CD4-positive, alpha-beta T cell treated with Interleukin-10 for 1 hour (primary cell): Measurements from ENCODE around the gene CXCL5.

Experiments
- DNase-seq: peaks from one replicate; pipeline ENCODE4 v3.0.0-alpha.2; 2020

The CXCL5 gene

DNA sequence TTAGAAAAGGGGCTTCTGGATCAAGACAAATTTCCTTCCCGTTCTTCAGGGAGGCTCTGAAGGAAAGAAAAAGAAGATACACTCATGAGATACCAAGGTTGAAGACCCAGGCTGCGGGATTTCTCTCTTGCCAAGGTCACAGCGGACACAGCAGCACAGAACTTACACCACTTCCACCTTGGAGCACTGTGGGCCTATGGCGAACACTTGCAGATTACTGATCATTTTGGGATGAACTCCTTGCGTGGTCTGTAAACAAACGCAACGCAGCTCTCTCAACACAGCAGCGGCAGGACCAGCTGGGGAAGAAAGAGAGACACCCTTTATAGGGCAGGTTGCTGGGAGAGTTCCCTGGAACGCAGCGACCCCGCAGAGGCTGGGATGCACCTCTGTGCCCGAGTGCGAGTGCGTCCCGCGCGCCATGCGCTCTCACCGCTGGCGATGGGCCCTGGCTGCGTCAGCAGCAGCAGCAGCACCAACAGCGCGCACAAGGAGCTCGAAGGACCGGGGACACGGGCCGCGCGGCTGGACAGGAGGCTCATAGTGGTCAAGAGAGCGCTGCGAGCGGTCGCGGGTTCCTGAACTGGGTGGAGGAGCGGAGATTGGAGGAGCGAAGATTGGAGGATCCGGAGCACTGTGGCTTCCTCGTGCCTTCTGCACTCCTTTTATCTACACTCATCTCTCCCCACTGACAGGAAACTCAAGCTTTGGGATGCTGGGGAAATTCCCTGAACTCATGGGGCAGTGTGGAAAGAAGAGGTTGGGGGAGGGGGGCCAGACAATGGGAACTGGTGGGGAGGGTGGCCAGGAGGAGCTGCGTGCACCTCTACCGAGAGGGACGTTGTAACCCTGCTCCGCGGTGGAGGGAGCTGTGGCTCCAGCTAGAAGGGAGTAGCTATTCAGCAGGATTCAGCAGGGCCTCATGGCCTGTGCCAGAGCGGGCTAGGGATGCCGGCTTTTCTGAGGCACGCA, at the start of gene CXCL5:
Gene CXCL5, minus strand, starts transcription at position 638 of the 972 bp plus-strand sequence. Its CDS starts 96 bp downstream, at position 542.
- no peak for DNase-seq

DNA sequence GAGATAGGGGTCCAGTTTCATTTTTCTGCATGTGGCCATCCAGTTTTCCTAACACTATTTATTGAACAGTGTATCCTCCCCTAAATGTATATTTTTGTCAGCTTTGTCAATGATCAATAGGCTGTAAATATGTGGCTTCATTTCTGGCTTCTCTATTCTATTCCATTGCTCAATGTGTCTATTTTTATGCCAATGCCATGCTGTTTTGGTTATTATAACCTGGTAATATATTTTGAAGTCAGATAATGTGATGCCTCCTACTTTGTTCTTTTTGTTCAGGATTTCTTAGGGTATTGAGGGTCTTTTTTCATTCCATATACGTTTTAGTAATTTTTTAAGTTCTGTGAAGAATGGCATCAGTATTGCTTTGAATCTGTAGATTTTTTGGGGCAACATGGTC, 48.7 kb upstream of the CXCL5 start:
- DNase-seq, result no peak

DNA sequence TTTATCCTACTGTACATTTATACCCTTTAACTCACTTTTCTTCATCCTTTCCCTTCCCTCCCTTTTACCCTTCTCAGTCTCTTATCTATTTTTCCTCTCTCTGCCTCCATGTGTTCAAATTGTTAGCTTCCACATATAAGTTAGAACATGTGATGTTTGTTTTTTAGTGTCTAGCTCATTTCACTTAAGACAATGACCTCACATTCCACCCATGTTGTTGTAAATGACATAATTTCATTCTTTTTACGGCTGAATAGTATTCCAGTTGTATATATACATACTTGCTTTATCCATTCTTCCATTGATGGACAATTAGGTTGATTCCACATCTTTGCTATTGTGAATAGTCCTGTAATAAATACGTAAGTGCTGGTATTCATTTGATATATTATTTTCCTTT, 47.3 kb upstream of the CXCL5 start:
- DNase-seq, result no peak

DNA sequence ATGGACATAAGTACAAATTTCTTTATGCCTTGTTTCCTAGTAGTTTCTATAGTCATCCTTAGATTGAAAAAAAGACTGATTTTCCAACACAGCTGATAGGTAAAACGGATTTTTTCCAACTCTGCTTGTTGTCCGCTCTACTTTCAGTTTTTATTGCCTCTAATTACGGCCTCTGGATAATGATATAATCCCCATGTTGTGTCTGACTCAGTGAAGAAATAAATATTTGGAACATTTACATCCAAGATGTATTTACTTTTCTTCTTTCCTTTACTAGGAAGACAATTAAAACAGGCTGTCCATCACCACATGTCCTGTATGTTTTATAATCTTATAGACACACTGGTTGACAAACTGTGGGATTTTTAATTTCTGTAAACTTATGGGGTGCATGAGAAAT, 46.8 kb upstream of the CXCL5 start:
- no peak for DNase-seq

DNA sequence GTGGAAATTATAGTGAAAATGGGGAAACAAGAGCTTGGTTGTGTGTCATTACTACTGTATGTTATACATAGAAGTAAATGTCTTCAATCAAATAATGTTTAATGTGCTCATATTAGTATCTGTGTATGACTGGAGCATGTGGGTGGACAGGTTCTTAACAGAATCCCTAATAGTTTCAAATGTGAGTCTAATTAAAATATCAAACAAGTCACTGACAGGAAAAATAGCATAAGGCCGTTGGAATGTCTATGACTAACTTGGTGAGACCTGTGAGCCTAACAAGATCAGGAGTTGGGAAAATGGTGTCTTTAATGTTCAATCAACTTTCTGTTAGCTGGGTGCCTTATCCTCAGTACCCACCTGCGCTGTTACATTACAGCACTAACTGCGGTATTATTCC, 46.2 kb upstream of the CXCL5 start:
- DNase-seq, result no peak

DNA sequence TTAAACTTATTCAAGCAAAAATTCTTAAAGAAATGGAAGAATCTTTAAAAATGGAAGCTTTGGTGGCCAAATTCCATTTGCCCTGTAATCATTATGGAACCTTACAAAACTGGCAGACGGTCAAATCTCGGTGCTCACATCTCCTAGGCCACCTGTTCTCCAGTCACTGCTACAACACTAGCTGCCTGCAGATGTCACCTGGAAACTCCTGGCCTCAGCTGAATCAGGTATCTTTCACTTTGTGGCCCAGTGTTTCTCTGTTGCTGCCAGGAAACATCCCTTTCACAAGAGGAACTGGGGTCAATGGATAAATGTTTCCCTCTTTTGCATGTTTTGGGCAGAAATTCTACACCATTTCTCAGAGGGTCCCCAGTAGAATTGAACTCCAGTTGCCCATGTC, 44.2 kb upstream of the CXCL5 start:
- DNase-seq, result no peak

DNA sequence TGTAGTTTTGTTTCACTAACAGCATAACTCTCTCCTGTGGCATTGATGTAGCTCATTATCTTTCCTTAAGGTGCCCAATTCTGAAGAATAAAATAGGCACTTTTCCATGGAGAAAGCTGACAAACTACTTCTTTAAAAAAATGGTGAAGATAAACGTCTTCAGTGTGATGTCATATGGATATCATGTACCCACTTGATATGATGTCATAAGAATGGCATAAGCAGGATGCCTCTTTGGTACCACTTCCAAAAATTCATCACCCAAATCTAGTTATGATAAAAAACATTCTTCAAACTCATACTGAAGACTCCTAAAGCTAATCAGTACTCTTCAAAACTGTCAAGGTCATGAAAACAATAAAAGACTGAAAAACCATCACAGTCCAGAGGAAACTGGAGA, 42.9 kb upstream of the CXCL5 start:
- DNase-seq, result no peak

DNA sequence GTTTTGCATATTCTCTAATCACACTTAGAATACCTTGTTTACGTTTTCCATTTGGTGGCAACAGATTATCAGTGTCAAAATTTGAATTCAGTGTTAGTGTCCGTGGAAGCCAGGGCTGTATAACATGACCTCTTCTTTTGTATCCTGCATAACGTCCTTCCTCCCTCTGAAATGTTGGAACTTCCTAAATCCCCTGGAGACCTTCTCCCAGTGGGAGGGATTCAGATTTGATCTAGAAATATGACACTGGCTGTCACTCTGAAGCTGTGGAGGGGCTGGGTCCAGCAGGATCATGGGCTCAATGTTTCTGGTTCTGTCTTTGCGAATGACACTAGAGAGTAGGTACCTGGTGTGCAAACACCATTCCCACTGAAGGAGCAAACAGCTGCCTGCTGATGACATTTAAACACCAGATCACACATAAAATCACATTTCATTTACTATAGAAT, 40.9 kb upstream of the CXCL5 start:
- no peak for DNase-seq

DNA sequence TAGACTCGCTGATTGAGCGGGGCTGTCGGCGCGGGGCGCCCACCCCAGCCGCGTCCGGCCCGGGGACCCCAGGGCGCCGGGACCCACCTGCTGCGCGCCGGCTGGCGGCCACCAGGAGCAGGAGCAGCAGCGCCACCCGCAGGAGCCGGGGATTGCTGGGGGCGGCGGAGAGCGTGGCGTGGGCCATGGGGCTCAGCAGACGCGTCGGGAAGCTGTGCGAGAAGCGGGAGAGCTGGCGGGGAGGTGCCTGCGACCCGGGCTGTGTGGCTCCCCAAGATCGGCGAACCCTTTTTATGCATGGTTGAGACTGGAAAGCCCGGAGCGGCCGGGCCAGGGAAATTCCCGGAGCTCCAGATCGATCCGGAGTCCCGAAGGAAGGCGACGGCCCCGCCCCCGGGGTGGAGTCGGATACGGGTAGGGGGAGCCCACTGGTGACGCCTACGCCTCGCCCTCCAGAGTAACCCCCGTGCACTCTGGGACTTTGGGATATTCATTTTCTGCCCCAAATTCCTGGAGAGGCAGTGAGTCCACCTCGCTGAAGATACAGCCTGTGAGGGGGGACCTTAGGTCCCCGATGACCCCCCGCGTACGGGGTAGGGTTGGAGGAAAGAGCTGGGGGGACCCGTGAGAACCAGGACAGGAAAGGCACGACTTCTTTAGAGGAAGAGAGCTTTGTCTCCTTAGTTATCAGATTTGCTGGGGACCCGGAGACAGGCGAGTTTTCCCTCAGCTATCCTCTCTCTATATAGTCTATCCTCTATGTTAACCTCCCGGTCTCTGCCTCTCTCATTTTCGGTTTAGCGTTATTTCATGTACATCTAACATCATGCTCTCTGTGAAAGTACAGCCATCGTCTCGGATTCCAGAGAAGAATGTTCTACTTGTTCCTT, 40.2 kb upstream of the CXCL5 start, which contains the start of gene CXCL3:
Gene CXCL3, minus strand, starts transcription at position 265 of the 890 bp plus-strand sequence. Its CDS starts 78 bp downstream, at position 187.
- DNase-seq, result no peak

DNA sequence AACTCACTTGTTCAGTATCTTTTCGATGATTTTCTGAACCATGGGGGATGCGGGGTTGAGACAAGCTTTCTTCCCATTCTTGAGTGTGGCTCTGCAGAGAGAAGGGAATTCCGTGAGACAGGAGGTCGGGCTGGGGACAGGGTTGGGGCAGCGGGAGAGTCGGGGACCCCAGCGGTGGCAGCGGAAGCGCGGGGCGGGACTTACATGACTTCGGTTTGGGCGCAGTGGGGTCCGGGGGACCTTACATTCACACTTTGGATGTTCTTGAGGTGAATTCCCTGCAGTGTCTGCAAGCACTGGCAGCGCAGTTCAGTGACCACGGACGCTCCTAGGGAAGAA, 39.6 kb upstream of the CXCL5 start:
- DNase-seq, result no peak

DNA sequence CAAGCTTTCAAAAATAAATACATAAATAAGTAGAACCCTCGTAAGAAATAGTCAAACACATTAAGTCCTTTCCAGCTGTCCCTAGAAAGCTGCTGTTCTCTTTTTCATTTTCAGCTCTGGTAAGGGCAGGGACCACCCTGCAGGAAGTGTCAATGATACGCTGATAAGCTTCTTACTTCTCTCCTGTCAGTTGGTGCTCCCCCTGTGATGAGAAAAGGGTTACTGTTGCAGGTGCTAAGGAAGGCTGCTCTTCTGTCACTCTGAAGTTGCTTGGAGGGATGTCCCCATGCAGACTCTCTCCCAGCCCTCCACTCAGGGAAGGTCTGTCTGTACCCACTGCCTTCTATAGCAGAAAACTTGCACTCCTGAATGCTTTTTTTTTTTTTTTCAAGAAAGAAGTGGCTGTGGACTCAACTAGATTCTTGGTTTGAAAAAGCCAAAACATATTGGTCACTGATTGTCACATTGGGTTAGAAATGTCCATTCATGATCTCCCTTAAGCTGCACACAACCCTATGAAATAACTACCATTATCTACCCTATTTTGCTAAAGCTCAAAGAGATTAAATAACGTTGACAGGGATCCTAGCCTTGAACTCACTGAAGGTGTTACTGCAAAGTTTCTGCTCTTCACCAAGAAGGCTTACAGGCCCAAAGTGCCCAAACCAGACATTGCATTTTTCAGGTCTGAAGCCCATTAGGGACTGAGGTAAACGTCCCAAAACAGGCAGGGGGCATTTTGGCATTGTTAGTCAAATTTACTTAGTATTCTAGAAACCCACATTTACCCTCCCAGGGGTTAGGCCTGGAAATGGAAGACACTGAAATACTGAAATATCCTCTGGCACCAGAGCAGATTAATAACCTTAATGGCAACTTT, 38.8 kb upstream of the CXCL5 start:
- DNase-seq, result no peak

DNA sequence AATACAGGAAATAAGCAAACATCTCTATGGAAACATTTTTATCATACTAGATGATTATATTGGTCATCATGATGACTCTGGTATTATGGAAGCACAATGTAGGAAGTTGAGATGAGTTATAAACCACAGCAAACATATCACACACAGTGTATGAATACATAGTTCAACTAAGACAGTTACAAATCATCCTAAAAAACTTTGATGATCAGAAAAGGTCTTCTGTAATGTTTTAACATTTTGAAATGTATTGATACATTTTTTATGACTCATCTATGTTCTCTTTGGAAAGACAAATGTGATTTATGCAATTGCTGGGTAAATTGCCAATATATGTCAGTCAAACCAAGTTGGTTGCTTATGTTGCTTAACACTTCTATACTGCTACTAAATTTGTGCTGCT, 35.3 kb upstream of the CXCL5 start:
- no peak for DNase-seq

DNA sequence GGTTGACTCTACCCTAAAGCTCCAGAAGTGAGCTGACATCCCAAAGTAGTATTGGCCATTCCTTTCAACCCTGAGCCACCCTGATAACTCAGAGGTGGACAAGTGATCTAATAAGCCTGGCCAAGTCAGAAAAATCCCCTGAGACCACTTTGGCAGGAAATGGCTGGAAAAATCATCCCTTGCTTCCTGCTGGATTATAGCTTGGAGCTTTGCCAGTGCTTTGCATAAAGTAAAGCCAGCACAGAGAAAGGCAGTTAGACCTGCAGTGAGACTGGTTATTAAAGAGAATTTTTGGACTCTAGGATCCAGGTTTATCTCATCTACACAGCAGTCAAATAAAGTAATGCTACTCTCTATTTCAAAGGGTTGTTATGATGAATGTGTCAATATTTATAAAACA, 33.6 kb upstream of the CXCL5 start:
- no peak for DNase-seq

DNA sequence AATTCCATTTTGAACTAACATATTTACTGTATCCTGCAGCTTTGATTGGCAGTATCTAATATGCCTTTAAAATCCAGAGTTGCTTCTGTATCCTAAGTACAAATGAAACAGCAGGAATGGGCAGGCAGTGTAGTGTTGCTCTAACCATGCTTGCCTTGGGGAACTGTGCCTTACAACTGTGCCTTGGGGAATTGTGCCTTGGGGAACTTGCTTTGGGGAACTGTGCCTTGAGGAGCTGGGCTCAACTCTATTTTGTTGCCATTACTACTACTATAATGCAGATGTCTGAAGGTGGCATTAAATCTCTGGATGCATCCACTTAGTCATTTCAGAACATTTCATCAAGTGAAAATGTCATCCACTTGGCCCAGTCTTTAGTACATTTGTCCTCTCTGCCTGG, 33.1 kb upstream of the CXCL5 start:
- no peak for DNase-seq

DNA sequence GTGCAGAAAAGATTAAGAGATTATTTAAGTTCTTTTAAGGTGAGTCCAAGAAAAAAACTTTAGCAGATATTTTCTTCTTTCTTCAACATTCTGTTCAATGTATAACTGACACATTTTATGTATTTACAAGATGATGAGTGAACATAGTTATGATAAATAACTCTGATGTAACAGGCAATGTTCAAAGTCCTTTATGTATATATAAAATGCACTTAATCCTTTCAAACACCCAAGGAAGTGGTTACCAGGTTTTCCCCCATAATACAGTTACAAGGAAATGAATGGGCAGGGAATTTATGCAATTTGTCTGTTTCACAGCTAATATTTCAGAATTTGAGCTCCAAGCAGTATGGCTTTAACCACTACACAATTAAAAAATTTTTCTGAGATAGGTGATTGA, 31.8 kb upstream of the CXCL5 start:
- DNase-seq, result no peak

DNA sequence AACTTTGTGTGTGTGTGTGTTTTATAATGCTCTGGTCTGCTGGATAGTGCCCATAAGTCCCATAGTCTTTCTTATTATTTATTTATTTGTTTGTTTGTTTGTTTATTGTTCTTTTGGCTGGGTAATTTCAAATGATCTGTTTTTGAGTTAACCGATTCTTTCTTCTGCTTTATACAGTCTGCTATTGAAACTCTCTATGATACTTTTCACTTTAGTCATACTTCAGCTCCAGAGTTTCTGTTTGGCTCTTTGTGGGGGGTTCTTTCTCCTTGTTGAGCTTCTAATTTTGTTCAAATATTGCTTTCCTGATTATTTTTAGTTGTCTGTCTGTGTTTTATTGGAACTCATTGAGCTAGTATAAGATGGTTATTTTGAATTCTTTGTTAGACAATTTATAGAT, 30.0 kb upstream of the CXCL5 start:
- no peak for DNase-seq

DNA sequence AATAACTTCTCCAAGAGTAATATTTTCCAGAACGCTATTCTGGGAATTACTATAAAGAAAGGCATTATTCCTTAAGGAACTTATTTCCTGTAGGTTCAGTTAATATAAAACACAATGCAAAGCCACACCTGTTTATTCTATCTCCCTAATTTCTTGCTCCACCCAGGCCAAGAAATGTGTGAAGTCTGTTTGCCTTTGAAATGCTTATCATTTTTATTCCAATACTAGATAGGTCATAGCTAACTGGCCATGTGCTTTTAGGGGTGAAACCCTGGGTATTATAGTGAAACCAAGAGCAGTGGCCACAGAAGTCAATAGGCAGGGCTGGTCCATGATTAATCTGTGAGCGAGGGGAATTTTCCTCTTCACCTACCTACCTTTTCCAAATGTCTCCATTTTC, 25.2 kb upstream of the CXCL5 start:
- DNase-seq, result no peak

DNA sequence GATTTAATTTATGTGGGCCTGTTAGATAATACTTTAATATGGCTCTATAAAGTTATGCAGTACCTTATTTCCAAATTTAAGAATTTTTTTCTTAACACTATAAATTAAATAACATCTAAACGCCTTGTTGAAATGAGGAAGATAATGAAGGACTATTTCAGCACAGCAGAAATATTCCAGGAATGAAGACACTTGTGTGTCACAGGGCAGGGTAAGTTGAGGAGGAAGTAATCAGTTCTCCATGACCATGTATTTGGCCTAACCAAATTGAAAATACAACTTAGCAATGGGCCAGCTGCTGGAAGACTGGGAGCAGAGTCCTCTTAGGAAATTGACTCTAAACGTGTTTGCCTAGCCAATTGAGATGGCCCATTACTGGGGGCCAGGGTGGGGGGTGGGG, 23.1 kb upstream of the CXCL5 start:
- no peak for DNase-seq

DNA sequence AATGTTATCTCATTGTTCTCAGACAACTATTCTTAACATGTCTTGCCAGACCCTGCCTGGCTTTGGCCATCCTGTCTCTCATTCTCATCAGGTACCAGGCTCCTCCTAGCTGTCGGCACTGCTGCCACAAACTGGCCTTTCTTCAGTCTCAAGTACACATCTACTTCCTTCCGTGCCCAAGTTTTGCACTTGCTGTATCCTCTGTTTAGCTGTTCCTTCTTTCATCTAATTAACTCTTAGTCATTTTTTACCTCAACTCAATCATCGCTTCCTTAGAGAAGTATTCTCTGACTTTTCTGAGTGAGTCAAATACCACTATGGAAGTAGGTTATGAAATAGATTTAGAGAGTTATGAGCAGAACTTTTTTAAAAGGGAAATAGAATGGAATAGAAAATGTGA, 20.3 kb upstream of the CXCL5 start:
- no peak for DNase-seq

DNA sequence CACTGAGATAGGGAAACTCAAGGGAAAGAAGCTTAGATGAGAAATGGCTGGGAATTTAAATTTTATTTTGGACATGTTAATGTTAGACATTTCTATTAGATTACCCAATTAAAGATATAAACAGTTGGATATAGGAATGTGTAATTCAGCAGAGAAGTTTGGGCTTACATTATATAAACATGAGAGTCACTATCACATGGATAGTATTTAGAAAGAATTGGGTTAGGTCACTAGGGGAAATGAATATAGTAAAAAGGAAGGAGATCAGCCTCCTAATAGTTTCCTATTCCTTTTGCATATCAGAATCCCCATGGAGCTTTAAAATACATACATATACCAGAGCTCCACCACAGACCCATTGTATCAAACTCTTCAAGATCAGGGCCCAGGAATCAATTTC, 19.6 kb upstream of the CXCL5 start:
- no peak for DNase-seq

DNA sequence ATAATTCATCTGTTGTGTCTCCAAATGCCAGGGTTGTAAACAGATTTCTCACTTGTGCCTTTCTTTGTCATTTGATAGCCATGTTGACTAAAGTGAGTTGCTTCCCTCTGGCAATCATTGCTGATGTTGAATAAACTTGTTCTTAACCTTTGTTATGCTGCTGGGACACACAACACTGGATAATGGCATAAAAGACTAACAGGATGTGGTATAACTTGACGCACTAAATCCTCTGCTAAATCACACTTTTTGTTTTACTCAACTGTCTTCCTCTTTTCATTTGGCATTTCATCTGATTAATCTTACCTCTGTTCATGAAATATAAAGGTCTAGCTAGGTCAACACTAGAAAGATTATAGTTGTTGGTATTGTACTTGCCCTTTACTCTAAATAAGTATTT, 17.6 kb upstream of the CXCL5 start:
- no peak for DNase-seq

DNA sequence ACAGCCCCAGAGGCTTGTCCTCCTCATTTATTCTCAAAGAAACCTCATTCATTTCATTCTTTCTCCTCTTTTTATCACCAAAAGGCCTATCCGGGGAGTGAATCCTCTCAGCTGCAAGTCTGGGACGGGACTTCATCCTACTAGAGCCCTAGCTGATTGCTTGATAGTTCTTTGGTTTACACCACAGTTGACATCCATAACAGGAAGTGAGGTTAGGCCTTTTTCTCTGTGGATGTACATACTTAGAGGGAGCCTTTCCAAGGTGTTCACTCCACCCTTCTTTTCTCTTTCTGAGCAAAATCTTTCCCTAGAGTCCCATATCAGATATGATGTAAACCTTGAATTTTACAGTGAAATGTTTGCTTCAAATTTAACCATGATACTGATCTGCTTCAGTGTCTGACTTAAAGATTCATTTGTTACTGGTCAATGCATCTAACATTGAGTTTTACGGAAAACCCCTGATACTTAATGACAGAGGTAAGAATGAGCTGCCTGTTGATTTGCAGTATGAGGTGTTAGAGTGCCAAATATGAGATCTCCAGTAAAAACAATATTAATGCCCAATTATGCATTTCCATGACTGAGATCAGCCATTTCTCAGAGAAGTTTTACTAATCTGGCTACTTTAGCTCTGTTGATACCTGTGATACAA, 16.8 kb upstream of the CXCL5 start:
- DNase-seq, result no peak
